LNCaP clone FGC (cell line): ENCODE measurements around the gene NECTIN1.

Source experiments
- DNase-seq: peaks from one replicate; pipeline ENCODE4 v3.0.0-alpha.2; 2011; ENCODE audit warnings: low read depth
- H3K4me3 ChIP-seq: 2 replicates; pipeline ENCODE4 v1.5.1; 2011; ENCODE audit warnings: mild to moderate bottlenecking, low read depth, low read length, control low read depth
- CTCF ChIP-seq: IDR thresholded peaks from 2 replicates; pipeline ENCODE4 v1.5.1; 2012; ENCODE audit warnings: mild to moderate bottlenecking; ENCODE audit not compliant: control insufficient read depth, insufficient read depth; ENCODE audit errors: extremely low read depth

Gene NECTIN1

DNA sequence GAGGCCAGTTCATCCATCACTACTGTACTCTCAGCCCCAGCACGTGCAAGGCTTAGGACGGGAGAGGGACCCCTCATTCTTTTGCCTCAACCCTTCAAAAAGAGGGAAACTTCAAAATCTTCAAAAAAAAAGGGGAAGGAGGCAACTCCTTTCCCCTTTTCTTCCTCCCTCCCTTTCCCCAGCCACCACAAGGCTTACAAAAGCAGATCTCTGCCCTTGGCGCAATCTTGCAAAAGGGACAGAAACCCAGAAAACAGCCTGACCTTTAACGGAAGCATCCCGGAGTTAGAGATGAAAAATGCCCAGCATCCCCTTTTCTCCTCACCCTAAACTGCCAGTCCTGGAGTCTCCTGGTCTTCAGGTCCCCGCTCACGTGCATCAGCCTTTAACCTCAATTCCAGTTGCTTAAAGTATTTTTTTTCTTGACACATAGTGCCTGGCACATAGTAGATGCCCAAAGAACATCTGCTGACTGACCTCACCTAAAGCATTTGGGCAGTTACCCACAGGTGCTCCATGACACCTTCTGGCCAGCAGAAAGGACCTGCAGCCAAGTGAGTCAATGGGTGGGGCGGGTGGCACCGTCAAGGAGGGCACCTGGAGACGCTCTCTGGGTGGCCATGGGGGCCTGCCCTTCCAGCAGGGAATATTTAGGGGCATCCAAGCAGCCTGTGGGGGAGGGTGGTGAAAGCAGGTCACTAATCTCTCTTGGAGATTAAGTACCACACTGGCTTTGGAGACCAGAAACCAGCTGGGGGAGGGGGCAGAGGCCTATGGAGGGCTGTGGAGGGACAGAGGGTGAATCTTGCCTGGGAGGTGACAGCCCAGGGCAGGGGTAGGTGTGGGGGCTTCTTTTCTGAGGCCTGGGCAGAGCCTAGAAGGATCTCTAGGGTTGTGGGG lies 16.3 kb downstream of the NECTIN1 start:
- no peak for DNase-seq
- TF ChIP-seq CTCF, result no peak
- no peak overlapping the region for H3K4me3 ChIP-seq

DNA sequence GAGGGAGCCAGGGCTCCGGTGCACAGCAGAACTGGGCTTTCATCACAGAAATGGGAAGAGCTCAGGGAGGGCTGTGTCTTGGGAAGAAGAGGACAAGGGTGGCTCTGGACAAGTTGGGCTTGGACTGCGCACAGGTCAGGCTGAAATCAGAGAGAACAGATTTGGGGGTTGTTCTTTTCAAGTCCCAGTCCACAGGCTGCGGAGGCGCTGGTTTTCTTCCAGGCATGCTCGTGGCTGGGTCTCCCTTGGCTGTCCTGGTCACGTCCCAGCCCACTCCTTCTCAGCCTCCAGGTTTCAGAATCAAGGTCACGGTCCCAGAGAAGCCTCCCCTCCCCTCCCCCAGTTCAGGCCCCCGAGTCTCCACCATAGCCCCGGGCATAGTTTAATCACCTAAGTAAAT lies 17.0 kb downstream of the NECTIN1 start:
- TF ChIP-seq CTCF, result no peak
- no peak for DNase-seq
- H3K4me3 ChIP-seq, result no peak overlapping the region

DNA sequence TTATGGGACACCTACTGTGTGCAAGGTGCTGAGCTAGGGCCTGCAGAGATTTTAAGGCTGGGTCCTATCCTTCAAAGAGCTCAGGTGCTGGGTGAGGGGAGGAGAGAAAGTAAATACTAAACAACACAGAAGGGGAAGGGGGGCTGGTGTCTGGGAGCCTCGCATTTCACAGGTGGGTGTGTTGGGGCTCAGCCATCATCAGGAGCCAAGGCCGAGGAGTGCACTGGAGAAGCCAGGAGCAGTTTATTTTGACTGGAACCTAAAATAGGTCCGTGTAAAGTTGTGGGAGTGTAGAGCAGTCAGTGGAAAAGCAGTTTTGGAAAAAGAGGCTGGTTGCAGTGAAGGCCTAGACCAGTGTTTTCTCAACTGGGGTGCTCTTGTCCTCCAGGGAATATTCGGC lies 17.5 kb downstream of the NECTIN1 start:
- no peak overlapping the region for H3K4me3 ChIP-seq
- TF ChIP-seq CTCF, result no peak
- DNase-seq, result no peak

DNA sequence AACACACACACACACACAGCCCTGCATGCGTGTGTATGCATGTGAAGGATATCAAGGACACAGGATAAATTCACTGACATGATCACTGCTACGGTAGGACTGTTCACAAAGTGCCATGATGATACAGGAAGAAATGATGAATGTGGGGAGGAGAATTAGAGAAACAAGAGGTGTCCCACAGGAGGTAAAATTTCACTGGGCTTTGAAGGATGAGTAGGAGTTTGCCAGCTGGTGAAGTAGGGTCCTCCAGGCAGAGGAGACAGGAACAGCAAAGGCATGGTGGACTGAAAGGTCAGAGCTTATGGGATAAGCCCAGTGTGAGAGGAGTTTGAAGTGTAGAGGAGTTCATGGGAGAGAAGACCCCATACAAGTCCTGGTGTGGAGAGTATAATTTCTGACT lies 18.6 kb downstream of the NECTIN1 start:
- no peak for TF ChIP-seq CTCF
- no peak overlapping the region for H3K4me3 ChIP-seq
- no peak for DNase-seq

DNA sequence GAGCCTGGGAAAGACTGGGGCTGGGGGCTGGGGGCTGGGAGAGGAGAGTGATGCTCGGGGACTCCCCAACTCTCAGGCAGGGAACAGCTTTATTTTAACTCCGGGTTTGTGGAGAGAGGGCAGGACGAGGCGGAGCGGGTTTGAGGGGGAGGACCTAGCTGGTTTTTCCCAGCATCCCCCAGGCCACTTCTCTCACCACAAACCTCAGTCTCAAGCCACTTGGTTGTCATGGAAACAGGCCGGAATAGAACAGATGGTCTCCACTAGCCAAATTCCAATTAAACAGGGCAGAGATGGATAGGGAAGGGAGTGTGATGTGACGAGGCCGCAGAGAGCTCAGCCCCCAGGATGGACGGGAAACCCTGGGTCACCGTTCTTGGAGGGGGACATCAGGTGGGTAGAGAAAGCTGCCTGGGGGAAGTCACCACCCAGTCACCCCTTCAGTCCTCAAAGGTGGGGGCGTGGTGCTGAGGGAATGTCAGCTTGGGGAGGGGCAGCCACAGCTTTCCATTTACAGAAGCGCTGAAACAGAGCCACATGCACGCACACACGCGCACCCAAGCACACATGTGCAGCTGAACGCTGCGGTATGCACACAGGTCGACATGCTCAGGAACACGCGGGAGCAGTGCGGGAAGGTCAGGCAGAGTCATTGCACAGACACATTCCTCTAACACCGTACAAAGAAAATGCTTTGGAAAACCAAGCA lies 19.2 kb downstream of the NECTIN1 start:
- no peak for TF ChIP-seq CTCF
- no peak for DNase-seq
- H3K4me3 ChIP-seq, result no peak overlapping the region

GRCh38 chr11:119709171-119709570 lies 19.8 kb downstream of the NECTIN1 start:
- DNase-seq, result no peak
- H3K4me3 ChIP-seq, result no peak overlapping the region
- no peak for TF ChIP-seq CTCF
